ENCODE measurements around the gene FAM180A.

FAM180A gene

DNA sequence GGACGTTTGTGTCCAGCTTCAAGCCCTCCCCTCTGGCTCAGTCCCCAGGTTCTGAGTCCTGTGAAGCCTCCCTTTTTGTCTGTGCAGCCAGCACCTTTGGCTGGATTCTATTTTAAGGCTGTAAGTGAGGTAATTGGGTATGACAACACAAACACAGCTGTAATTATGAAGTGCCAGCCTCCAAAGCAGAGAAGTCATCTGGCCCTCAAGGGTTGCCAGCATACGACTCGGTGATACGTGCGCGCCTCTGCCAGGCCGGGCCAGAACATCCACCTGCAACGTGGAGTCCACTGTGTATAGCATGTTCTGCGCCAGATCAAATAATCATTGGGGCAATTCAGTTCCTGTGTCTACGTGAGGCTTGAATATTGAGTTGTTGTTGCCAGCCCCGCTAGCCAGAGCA is 6.7 kb upstream of the FAM180A start:
- H3K27me3 ChIP-seq (ENCODE audit: low read depth, low read length), result peaks cover 27% of the 10 kb centered on the region
- H3K4me3 ChIP-seq (ENCODE audit: low read length), result no peak overlapping the region
- no peak overlapping the region for H2AFZ ChIP-seq (ENCODE audit: low read depth, low read length)
- H3K9me3 ChIP-seq (ENCODE audit: insufficient read depth, low read length), result no peaks in the 10 kb centered on the region
- no peak overlapping the region for H3K9ac ChIP-seq (ENCODE audit: low read length)
- H3K27ac ChIP-seq (ENCODE audit: low read length), result no peak overlapping the region
- H3K4me1 ChIP-seq (ENCODE audit: low read length), result no peaks in the 10 kb centered on the region
- no peak for TF ChIP-seq EZH2phosphoT487 (IDR thresholded peaks at IDR 0.05; ENCODE audit: low read depth)
- TF ChIP-seq, protein P1, sequence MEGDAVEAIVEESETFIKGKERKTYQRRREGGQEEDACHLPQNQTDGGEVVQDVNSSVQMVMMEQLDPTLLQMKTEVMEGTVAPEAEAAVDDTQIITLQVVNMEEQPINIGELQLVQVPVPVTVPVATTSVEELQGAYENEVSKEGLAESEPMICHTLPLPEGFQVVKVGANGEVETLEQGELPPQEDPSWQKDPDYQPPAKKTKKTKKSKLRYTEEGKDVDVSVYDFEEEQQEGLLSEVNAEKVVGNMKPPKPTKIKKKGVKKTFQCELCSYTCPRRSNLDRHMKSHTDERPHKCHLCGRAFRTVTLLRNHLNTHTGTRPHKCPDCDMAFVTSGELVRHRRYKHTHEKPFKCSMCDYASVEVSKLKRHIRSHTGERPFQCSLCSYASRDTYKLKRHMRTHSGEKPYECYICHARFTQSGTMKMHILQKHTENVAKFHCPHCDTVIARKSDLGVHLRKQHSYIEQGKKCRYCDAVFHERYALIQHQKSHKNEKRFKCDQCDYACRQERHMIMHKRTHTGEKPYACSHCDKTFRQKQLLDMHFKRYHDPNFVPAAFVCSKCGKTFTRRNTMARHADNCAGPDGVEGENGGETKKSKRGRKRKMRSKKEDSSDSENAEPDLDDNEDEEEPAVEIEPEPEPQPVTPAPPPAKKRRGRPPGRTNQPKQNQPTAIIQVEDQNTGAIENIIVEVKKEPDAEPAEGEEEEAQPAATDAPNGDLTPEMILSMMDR (IDR thresholded peaks at IDR 0.05; ENCODE audit: low read depth, low read length), result no peak
- H3K4me2 ChIP-seq (ENCODE audit: low read length), result no peak overlapping the region
- H3K79me2 ChIP-seq (ENCODE audit: low read length), result no peaks in the 10 kb centered on the region
- no peaks in the 10 kb centered on the region for H4K20me1 ChIP-seq (ENCODE audit: insufficient read depth, low read length)
- no peaks in the 10 kb centered on the region for H3K36me3 ChIP-seq (replicated peaks; ENCODE audit: low read depth, low read length)

DNA sequence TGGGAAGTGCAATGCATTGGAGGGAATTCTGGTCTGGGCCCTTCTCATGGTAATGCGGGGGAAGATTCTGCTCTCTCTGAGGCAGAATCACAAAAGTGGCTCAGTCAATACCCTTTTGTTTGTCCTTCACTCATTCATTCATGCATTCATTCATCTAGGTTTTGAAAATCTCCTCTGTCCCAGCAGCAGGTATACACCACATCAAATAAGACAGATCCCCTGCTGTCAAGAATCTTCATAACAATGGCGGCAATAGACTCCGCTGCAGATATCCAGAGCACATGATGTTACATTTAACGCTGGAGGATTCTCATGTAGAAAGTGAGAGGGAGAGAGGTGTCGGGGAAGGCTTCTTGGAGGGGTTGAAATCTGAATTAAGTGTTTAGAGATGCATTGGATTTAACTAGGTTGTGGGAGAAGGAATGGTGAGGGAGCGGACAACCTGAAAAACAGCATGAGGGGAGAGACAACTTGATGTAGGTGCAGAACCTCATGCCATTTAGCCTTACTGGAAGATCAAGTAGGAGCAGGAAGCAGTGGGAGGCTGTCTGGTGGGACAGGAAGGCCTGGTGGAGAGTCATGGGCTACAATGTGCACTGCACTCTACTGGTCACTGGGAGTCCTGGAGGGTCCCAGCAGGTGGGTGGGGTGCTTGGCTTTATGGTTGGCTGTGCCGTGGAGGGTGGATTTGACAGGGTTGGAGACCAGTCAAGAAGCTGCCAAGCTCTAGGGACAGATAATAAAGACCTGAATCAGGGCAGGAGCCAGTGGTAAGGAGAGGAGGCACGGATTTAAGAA is 5.2 kb upstream of the FAM180A start:
- Histone ChIP-seq H2AFZ (ENCODE audit: low read depth, low read length) (no peak overlapping the region), H4K20me1 (ENCODE audit: insufficient read depth, low read length) (no peaks in the 10 kb centered on the region), H3K27ac (ENCODE audit: low read length) (no peak overlapping the region), H3K4me3 (ENCODE audit: low read length) (no peak overlapping the region), H3K36me3 (replicated peaks; ENCODE audit: low read depth, low read length) (no peaks in the 10 kb centered on the region), H3K79me2 (ENCODE audit: low read length) (no peaks in the 10 kb centered on the region), H3K4me2 (ENCODE audit: low read length) (no peak overlapping the region), H3K9ac (ENCODE audit: low read length) (no peak overlapping the region), H3K4me1 (ENCODE audit: low read length) (no peaks in the 10 kb centered on the region), H3K27me3 (ENCODE audit: low read depth, low read length) (peaks cover 20% of the 10 kb centered on the region; the same call in 1 of the 2 replicates), H3K9me3 (ENCODE audit: insufficient read depth, low read length) (no peaks in the 10 kb centered on the region)
- no peak for TF ChIP-seq EZH2phosphoT487 (IDR thresholded peaks at IDR 0.05; ENCODE audit: low read depth)
- TF ChIP-seq, protein P1 (IDR thresholded peaks at IDR 0.05; ENCODE audit: low read depth, low read length), result no peak

DNA sequence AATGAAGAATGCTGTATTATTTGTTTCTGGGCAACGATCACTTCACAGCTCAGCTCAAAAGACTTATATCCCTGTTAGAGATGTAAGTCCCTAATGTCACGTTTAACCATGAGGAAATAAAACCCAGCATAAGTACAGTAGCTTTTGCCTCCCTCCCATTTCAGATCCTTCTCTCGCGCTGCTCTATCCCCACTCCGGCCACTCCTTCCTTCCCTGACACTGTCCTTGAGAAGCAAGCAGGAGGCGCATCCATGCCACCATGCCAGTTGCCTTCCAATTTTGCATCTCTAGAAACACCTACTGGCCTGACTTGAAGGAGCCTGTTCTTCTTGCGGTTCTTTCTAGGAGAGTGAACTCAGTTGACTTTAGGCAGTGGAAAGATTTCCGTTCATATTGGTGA is 1.2 kb downstream of the FAM180A start:
- Histone ChIP-seq H3K27me3 (ENCODE audit: low read depth, low read length) (peaks cover 16% of the 10 kb centered on the region; the same call in 1 of the 2 replicates), H3K4me3 (ENCODE audit: low read length) (no peak overlapping the region), H3K27ac (ENCODE audit: low read length) (no peak overlapping the region), H3K9ac (ENCODE audit: low read length) (no peak overlapping the region), H3K79me2 (ENCODE audit: low read length) (no peaks in the 10 kb centered on the region), H2AFZ (ENCODE audit: low read depth, low read length) (no peak overlapping the region), H4K20me1 (ENCODE audit: insufficient read depth, low read length) (no peaks in the 10 kb centered on the region), H3K36me3 (replicated peaks; ENCODE audit: low read depth, low read length) (no peaks in the 10 kb centered on the region), H3K4me2 (ENCODE audit: low read length) (no peak overlapping the region), H3K4me1 (ENCODE audit: low read length) (no peaks in the 10 kb centered on the region), H3K9me3 (ENCODE audit: insufficient read depth, low read length) (no peaks in the 10 kb centered on the region)
- no peak for TF ChIP-seq EZH2phosphoT487 (IDR thresholded peaks at IDR 0.05; ENCODE audit: low read depth)
- TF ChIP-seq, protein P1 (IDR thresholded peaks at IDR 0.05; ENCODE audit: low read depth, low read length), result no peak

DNA sequence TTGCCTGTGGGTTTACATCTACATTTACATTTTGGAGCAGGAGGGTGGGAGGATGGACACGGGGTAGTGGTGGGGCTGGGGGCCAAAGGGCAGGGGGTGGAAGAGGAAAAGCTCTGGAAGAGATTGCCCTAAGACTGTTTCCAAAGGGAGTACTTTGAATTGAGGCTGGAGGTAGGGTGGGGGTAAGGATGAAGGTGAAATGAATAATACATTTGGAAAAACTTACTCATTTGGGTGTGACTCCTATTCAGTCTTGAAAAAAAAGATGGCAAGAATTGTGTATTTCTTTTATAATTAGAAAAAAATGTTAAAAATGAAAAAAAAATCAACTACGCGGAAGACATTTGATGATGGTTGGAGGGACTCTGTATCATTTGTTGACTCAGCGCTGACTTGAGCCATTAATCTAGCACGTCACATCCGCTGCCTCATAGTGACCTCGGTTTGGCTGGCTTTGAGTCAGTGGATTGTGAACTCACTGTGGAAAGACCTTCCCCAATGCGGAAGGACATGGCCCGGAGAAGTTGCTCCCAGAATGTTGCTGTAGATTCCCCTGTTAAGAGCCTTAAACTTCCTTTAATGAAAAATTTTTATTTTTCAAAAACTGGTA is 2.8 kb downstream of the FAM180A start:
- no peak for TF ChIP-seq EZH2phosphoT487 (IDR thresholded peaks at IDR 0.05; ENCODE audit: low read depth)
- TF ChIP-seq, protein P1 (IDR thresholded peaks at IDR 0.05; ENCODE audit: low read depth, low read length), result no peak
- H3K4me2 ChIP-seq (ENCODE audit: low read length), result no peak overlapping the region

More for the DNA sequence above, 2.8 kb downstream of the FAM180A start:
- Histone ChIP-seq H3K27ac (ENCODE audit: low read length) (no peak overlapping the region), H3K27me3 (ENCODE audit: low read depth, low read length) (peaks cover 18% of the 10 kb centered on the region; the same call in 1 of the 2 replicates), H3K79me2 (ENCODE audit: low read length) (no peaks in the 10 kb centered on the region), H3K36me3 (replicated peaks; ENCODE audit: low read depth, low read length) (no peaks in the 10 kb centered on the region), H3K9me3 (ENCODE audit: insufficient read depth, low read length) (no peaks in the 10 kb centered on the region), H4K20me1 (ENCODE audit: insufficient read depth, low read length) (no peaks in the 10 kb centered on the region), H3K4me1 (ENCODE audit: low read length) (no peaks in the 10 kb centered on the region), H3K4me3 (ENCODE audit: low read length) (no peak overlapping the region), H2AFZ (ENCODE audit: low read depth, low read length) (no peak overlapping the region), H3K9ac (ENCODE audit: low read length) (no peak overlapping the region)

Data from OCI-LY3 (cell line).